ENCODE data around the gene ARID1B. TPM values are rescaled to one million over a fixed set of nuclear protein-coding genes. Genes with fewer than 3 reads are reported as not detected.

ARID1B gene
- total and polyA plus RNA-seq, 11 donors, result 15.3 to 76.1 (median 40.7) TPM

- TF ChIP-seq CTCF (IDR thresholded peaks at IDR 0.05), result no peak
- no peak for TF ChIP-seq POLR2A (IDR thresholded peaks at IDR 0.05)
- ATAC-seq (no peak), DNase-seq (no peak)
- H3K27me3 ChIP-seq, result no peaks in the 10 kb centered on the region
- intact Hi-C loops (cut with DNase I), result no loop called here
- no peak overlapping the region for H3K4me3 ChIP-seq
- no peak overlapping the region for H3K27ac ChIP-seq
- WGBS, 4 donors, result 94 to 97% (median 95%) methylated on average over 7 of the region's 7 CpGs
- H3K9me3 ChIP-seq, result no peaks in the 10 kb centered on the region
- peaks cover 0 to 32% (median 8%) of the 10 kb centered on the region in 12 donors for H3K4me1 ChIP-seq
- H3K36me3 ChIP-seq, result peaks cover 0 to 8% (median 0%) of the 10 kb centered on the region in 9 donors
Measured at GRCh38 chr6:156906451-156906850, 129.3 kb downstream of the ARID1B start.

GRCh38 chr6:156909212-156910010 lies 132.2 kb downstream of the ARID1B start:
- Histone ChIP-seq H3K27ac (no peak overlapping the region), H3K36me3 (peaks cover 0 to 3% (median 0%) of the 10 kb centered on the region in 9 donors), H3K4me1 (peaks cover 0 to 22% (median 9%) of the 10 kb centered on the region in 12 donors), H3K9me3 (no peaks in the 10 kb centered on the region), H3K4me3 (no peak overlapping the region), H3K27me3 (no peaks in the 10 kb centered on the region)
- intact Hi-C loops (cut with DNase I), result no loop called here
- TF ChIP-seq POLR2A (IDR thresholded peaks at IDR 0.05) (no peak), CTCF (IDR thresholded peaks at IDR 0.05) (no peak)
- DNase-seq, result no peak
- 87 to 90% (median 88%) methylated on average over 10 of the region's 10 CpGs for WGBS, 4 donors
- ATAC-seq, result no peak

- Histone ChIP-seq H3K36me3 (no peaks in the 10 kb centered on the region), H3K4me1 (peaks cover 0 to 22% (median 9%) of the 10 kb centered on the region in 12 donors), H3K27ac (no peak overlapping the region), H3K9me3 (no peaks in the 10 kb centered on the region), H3K27me3 (no peaks in the 10 kb centered on the region), H3K4me3 (no peak overlapping the region)
- TF ChIP-seq CTCF (IDR thresholded peaks at IDR 0.05) (no peak), POLR2A (IDR thresholded peaks at IDR 0.05) (no peak)
- 94 to 99% (median 97%) methylated on average over 4 of the region's 4 CpGs for WGBS, 4 donors
- ATAC-seq, result no peak
- DNase-seq, result no peak
- intact Hi-C loops (cut with DNase I), result no loop called here
Measured at GRCh38 chr6:156910011-156910334, 132.8 kb downstream of the ARID1B start.

- intact Hi-C loops (cut with DNase I), result no loop called here
- no peak for DNase-seq
- Histone ChIP-seq H3K9me3 (no peaks in the 10 kb centered on the region), H3K36me3 (no peaks in the 10 kb centered on the region), H3K4me3 (no peak overlapping the region), H3K27me3 (no peaks in the 10 kb centered on the region), H3K27ac (no peak overlapping the region), H3K4me1 (peaks cover 0 to 25% (median 9%) of the 10 kb centered on the region in 12 donors)
- no peak for TF ChIP-seq POLR2A (IDR thresholded peaks at IDR 0.05)
- TF ChIP-seq CTCF (IDR thresholded peaks at IDR 0.05), result no peak
- no peak for ATAC-seq
- 51 to 72% (median 57%) methylated on average over 1 of the region's 1 CpG for WGBS, 4 donors
Measured at GRCh38 chr6:156910938-156911337, 133.8 kb downstream of the ARID1B start.
